Kidney epithelial cell (primary cell): ENCODE measurements around the gene SH2D3A. TPM values are rescaled to one million over a fixed set of nuclear protein-coding genes. Genes with fewer than 3 reads are reported as not detected.
A peak's percentile ranks its signal among the peaks of the same experiment; 100 is the strongest.

Source experiments
- DNase-seq: peaks from one replicate; pipeline ENCODE4 v3.0.0-alpha.2; 2010; ENCODE audit warnings: low read depth
- H3K27me3 ChIP-seq: 2 replicates; pipeline ENCODE4 v1.6.0; 2011; ENCODE audit warnings: low read length; ENCODE audit not compliant: control insufficient read depth, insufficient read depth
- H3K36me3 ChIP-seq: 2 replicates; pipeline ENCODE4 v1.5.1; 2011; ENCODE audit warnings: low read length; ENCODE audit not compliant: control insufficient read depth, insufficient read depth
- H3K4me3 ChIP-seq: 2 replicates; pipeline ENCODE4 v1.5.1; 2011; ENCODE audit warnings: low read depth, mild to moderate bottlenecking, control low read depth, low read length
- total RNA-seq: library from RNA; depleted of rRNA; stranded (reverse); fragments of >200 nt; gene quantifications from 2 replicates; pipeline ENCODE4 v1.2.3, GENCODE V29; 2015
- TF ChIP-seq, protein P1 (sequence below): IDR thresholded peaks from 2 replicates; pipeline ENCODE4 v1.5.1; 2011; ENCODE audit warnings: mild to moderate bottlenecking, moderate library complexity, low read length, control low read depth, inconsistent platforms; ENCODE audit not compliant: insufficient read depth, poor library complexity, severe bottlenecking

SH2D3A gene
- total RNA-seq, 1 donor from 2014 or later: 40.0 TPM

DNA sequence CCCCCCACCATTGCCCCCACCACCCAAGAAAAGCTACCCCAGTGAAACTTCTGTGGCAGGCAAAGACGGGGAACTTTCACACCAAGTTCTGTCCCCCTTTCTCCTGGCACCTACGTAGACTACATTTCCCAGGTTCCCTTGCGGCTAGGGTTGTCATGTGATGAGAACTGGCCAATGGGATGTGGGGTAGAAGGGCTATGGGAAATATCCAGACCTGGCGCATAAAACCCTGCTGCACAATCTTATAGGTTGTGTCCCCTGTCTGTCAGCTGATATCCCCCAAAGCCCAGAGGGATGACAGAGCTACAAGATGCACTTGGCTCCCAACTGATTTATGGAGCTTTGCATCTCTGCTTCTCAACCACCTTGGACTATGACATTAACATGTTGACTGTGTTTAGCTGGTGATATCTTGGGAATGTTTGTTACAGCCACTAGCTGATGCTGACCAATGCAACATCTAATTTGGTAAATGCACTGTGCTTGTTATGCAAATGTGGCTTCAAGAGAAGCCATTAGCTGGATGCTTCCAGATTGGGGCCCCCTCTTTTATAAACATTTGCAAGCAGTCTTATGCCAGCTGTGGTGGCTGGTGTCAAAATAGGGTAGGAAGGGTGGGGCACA lies 6.1 kb downstream of the SH2D3A start:
- Histone ChIP-seq H3K4me3 (no peak overlapping the region), H3K27me3 (no peaks in the 10 kb centered on the region), H3K36me3 (peaks cover 1% of the 10 kb centered on the region)
- TF ChIP-seq, protein P1, sequence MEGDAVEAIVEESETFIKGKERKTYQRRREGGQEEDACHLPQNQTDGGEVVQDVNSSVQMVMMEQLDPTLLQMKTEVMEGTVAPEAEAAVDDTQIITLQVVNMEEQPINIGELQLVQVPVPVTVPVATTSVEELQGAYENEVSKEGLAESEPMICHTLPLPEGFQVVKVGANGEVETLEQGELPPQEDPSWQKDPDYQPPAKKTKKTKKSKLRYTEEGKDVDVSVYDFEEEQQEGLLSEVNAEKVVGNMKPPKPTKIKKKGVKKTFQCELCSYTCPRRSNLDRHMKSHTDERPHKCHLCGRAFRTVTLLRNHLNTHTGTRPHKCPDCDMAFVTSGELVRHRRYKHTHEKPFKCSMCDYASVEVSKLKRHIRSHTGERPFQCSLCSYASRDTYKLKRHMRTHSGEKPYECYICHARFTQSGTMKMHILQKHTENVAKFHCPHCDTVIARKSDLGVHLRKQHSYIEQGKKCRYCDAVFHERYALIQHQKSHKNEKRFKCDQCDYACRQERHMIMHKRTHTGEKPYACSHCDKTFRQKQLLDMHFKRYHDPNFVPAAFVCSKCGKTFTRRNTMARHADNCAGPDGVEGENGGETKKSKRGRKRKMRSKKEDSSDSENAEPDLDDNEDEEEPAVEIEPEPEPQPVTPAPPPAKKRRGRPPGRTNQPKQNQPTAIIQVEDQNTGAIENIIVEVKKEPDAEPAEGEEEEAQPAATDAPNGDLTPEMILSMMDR: no peak
- DNase-seq: no peak

DNA sequence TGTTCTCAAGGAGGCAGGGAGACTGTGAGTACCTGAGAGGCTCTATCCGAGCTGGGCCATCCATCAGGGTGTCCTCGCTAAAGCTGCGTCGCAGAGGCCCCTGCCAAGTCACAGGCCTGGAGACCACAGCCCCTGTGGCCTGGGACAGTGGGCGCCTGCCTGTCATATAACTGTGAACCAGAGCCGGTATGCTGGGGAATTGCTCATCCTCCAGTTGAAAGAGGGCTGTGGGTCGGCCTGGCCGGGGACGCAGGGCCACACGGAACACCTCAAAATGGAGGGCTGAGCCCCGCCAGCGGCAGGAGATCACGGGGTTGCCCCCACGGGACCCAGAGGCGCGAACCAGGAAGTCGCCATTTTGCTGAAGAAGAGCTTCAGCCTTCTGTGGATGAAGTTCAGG lies 6.6 kb downstream of the SH2D3A start:
- TF ChIP-seq, protein P1: no peak
- no peak for DNase-seq
- Histone ChIP-seq H3K4me3 (no peak overlapping the region), H3K27me3 (no peaks in the 10 kb centered on the region), H3K36me3 (peaks cover 1% of the 10 kb centered on the region)

DNA sequence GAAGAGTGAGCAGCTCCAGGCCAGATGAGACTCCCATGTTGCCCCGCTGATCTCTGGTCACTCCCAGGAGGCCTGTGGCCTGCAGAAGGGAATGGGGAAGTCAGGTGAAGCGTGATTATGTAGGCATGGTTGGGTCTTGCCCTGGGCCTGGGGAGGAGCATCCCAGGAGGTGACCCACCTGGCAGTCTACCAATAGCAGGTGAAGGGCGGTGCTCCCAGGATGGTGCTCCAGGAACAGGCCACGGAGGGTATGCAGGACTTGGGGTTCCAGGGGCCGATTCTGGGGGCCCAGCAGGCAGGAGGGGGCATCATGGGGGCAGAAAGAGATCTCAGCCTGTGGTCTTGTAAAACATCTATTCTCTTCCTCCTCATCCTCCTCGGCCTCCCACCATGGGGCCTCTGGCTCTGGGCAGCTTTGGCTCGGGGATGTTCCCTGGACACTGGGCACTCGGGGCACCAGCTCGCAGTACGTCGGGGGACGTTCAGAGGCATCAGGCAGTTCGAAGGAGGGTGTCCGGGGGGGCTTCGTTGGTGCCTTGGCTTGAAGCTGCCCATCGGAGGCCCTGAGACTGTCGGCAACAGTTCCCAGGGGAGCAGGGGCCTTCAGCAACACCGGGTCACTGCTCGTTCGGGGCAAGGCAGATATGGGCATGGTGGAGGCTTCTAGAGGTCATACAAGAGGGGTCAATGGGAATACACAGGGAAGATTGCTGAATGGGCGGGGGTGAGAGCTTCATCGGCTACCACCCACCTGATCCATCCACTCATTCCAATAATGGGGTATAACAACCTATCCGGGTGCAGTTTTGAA lies 12.4 kb downstream of the SH2D3A start:
- no peak for DNase-seq
- Histone ChIP-seq H3K36me3 (no peaks in the 10 kb centered on the region), H3K4me3 (no peak overlapping the region), H3K27me3 (no peaks in the 10 kb centered on the region)
- TF ChIP-seq, protein P1: no peak

DNA sequence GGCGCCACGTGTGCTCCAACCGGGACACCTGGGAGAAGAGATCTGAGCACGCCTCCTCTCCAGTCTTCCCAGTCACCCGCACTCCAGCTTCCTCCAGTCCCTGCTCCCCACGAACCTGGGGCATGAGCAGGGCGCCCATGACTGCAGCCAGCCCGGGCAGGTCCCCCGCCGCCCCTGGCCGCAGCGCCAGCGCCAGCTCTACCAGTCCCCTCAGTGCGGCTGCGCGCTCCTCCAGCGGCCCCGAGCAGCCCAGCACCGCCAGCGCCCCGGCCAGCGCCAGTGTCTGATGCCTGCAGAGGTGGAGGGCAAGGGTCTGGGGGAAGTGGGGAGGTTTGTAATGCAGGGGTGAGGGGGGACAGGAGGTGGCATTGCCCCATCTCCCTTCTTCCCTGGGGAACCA lies 13.1 kb downstream of the SH2D3A start:
- no peaks in the 10 kb centered on the region for H3K27me3 ChIP-seq
- H3K36me3 ChIP-seq: no peaks in the 10 kb centered on the region
- no peak for DNase-seq
- TF ChIP-seq, protein P1: no peak
- no peak overlapping the region for H3K4me3 ChIP-seq

DNA sequence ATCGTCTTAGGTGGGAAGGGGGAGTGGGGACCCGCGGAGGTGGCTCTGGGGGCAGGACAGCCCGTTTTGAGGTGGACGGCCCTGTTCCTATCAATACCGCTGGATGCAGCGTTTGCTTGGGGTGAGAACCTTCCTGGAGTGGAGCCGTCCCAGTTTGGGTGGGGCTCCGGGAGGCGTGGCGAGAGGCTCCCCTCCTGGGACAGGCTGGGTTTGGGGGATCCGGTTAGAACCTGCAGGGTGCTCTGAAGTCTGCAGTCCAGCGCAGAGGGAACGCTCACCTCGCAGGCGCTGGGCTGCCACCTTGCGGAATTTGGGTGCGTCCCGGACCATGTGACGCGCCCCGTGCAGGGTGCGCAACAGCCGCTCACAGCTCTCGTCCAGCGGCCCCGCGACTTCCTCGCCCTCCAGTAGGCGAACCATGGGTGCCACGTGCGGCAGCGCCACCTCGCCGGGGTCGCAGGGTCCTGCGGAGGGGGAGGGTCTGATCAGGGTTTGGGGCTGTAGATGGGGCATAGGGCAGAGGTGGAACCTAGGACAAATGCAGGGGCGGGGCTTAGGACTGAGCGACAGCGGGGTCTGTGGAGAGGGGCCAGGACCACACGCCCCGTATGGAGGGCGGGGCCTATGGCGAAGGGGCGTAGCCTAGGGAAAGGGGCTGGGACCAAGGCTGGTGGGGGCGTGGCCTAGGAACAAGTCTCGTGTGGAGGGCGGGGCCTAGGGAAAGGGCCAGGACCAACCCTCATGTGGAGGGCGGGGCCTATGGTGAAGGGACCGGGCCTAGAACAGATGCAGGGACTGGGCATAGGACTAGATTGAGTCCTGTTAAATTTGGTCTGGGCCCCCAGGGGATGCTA lies 13.8 kb downstream of the SH2D3A start:
- no peak for DNase-seq
- TF ChIP-seq, protein P1: peak; percentile 40
- Histone ChIP-seq H3K27me3 (no peaks in the 10 kb centered on the region), H3K36me3 (no peaks in the 10 kb centered on the region), H3K4me3 (peak overlapping the region; percentile 2)
